SK-N-SH (cell line): ENCODE results near the gene PDE4B. TPM values are rescaled to one million over a fixed set of nuclear protein-coding genes. Genes with fewer than 3 reads are reported as not detected.

ENCODE experiments used
- CTCF ChIA-PET: fragments of 300-600, 350-600 bp; formaldehyde crosslinking; extraction: SDS; loops from one replicate; lab custom pipeline; 2021; lab: Yijun Ruan, JAX
- POLR2A ChIA-PET: fragments of 350-600 bp; sonication (Branson Sonifier 250); formaldehyde crosslinking; extraction: SDS; loops from one replicate; lab custom pipeline; 2020; ENCODE audit warnings: antibody characterized with exemption, inconsistent platforms; lab: Yijun Ruan, JAX
- DNase-seq: peaks from one replicate; pipeline ENCODE4 v3.0.0; 2012
- H2AFZ ChIP-seq: fragments of 200-600 bp; sonication (generic); 2 replicates; pipeline ENCODE4 v1.8.1; 2016; ENCODE audit warnings: antibody characterized with exemption, mild to moderate bottlenecking, low read depth
- H3F3A ChIP-seq: fragments of 200-600 bp; sonication (generic); replicated peaks from 2 replicates; pipeline ENCODE3; 2016; ENCODE audit warnings: antibody characterized with exemption, mild to moderate bottlenecking; ENCODE audit not compliant: insufficient read depth
- H3K27ac ChIP-seq, 2 experiments: fragments of 200-500 bp in 1 of 2; fragments of 200-600 bp in 1 of 2; sonication (Bioruptor generic) in 1 of 2; sonication (generic), shearing (Covaris generic) in 1 of 2; 2 replicates each; pipeline versions ENCODE4 v1.5.1 to v1.6.1; 2014 to 2016; ENCODE audit warnings: low read depth in 2 of 2, inconsistent platforms in 1 of 2, low read length in 1 of 2, mild to moderate bottlenecking in 1 of 2, mixed read lengths in 1 of 2
- H3K27me3 ChIP-seq: fragments of 200-600 bp; sonication (generic), shearing (Covaris generic); 2 replicates; pipeline ENCODE4 v1.6.1; 2016; ENCODE audit warnings: mixed run types; ENCODE audit not compliant: insufficient read depth
- H3K36me3 ChIP-seq, 2 experiments: fragments of 200-500 bp in 1 of 2; fragments of 200-600 bp in 1 of 2; sonication (Bioruptor generic) in 1 of 2; sonication (generic) in 1 of 2; replicated peaks in 1 of 2; 2 replicates each; pipeline versions ENCODE3 to v1.5.1; 2014 to 2016; ENCODE audit warnings: low read length in 1 of 2, mild to moderate bottlenecking in 1 of 2; ENCODE audit not compliant: insufficient read depth in 2 of 2, control insufficient read depth in 1 of 2
- H3K4me1 ChIP-seq, 2 experiments: fragments of 200-500 bp in 1 of 2; fragments of 200-600 bp in 1 of 2; sonication (Bioruptor generic) in 1 of 2; sonication (generic), shearing (Covaris generic) in 1 of 2; 2 replicates each; pipeline versions ENCODE4 v1.5.1 to v1.6.1; 2014 to 2016; ENCODE audit warnings: low read depth in 1 of 2, low read length in 1 of 2, mixed run types in 1 of 2; ENCODE audit not compliant: insufficient read depth in 2 of 2, control insufficient read depth in 1 of 2
- H3K4me2 ChIP-seq: fragments of 200-600 bp; sonication (generic), shearing (Covaris generic); 2 replicates; pipeline ENCODE4 v1.6.1; 2017; ENCODE audit warnings: mixed run types
- H3K4me3 ChIP-seq, 2 experiments: fragments of 200-500 bp in 1 of 2; fragments of 200-600 bp in 1 of 2; sonication (Bioruptor generic) in 1 of 2; sonication (generic), shearing (Covaris generic) in 1 of 2; 2 replicates each; pipeline versions ENCODE4 v1.5.1 to v1.8.1; 2014 to 2016; ENCODE audit warnings: low read depth in 2 of 2, inconsistent platforms in 1 of 2, low read length in 1 of 2, mild to moderate bottlenecking in 1 of 2, mixed read lengths in 1 of 2, moderate library complexity in 1 of 2
- H3K79me2 ChIP-seq: fragments of 200-600 bp; sonication (generic); 2 replicates; pipeline ENCODE4 v1.8.1; 2017; ENCODE audit warnings: mild to moderate bottlenecking; ENCODE audit not compliant: insufficient read depth
- H3K9ac ChIP-seq: fragments of 200-600 bp; sonication (generic); 2 replicates; pipeline ENCODE4 v1.6.1; 2017; ENCODE audit warnings: mixed run types
- H3K9me2 ChIP-seq: fragments of 200-600 bp; sonication (generic); 2 replicates; pipeline ENCODE4 v1.6.1; 2017; ENCODE audit warnings: mixed run types
- H3K9me3 ChIP-seq: fragments of 200-600 bp; sonication (generic); 2 replicates; pipeline ENCODE4 v1.6.1; 2017; ENCODE audit warnings: mixed run types, mild to moderate bottlenecking, moderate library complexity
- H4K20me1 ChIP-seq: fragments of 200-600 bp; sonication (generic); 2 replicates; pipeline ENCODE4 v1.6.1; 2017; ENCODE audit warnings: mild to moderate bottlenecking, mixed run types; ENCODE audit not compliant: insufficient read depth
- ELF1 ChIP-seq: IDR thresholded peaks from 2 replicates; pipeline ENCODE4 v1.4.0; 2012
- EZH2phosphoT487 ChIP-seq: fragments of 200-600 bp; sonication (generic); IDR thresholded peaks from 2 replicates; pipeline ENCODE4 v1.6.1; 2017; ENCODE audit warnings: low read depth, mixed run types, mild to moderate bottlenecking, antibody characterized with exemption, moderate library complexity, borderline replicate concordance
- FOSL2 ChIP-seq: IDR thresholded peaks from 2 replicates; pipeline ENCODE4 v1.4.0; 2012; ENCODE audit warnings: low read depth, mild to moderate bottlenecking, moderate library complexity, borderline replicate concordance
- FOXJ3 ChIP-seq: sonication (generic); formaldehyde crosslinking; IDR thresholded peaks from 2 replicates; pipeline ENCODE4 v1.5.1; 2020; ENCODE audit warnings: mild to moderate bottlenecking, missing genetic modification reagents
- GABPA ChIP-seq: IDR thresholded peaks from 2 replicates; pipeline ENCODE4 v1.4.0; 2012; ENCODE audit warnings: low read depth, mild to moderate bottlenecking
- JUND ChIP-seq: IDR thresholded peaks from 2 replicates; pipeline ENCODE4 v1.4.0; 2012
- NRF1 ChIP-seq: IDR thresholded peaks from 2 replicates; pipeline ENCODE4 v1.6.1; 2012; ENCODE audit warnings: low read depth, mild to moderate bottlenecking, low read length
- TCF12 ChIP-seq: IDR thresholded peaks from 2 replicates; pipeline ENCODE4 v1.4.0; 2012
- TEAD4 ChIP-seq: IDR thresholded peaks from 2 replicates; pipeline ENCODE4 v1.4.0; 2012; ENCODE audit warnings: mild to moderate bottlenecking, borderline replicate concordance; ENCODE audit not compliant: insufficient read depth
- USF2 ChIP-seq: fragments of 150-350 bp; IDR thresholded peaks from 2 replicates; pipeline ENCODE4 v1.6.1; 2017; ENCODE audit warnings: antibody characterized with exemption, low read length, low read depth, borderline replicate concordance
- YY1 ChIP-seq: IDR thresholded peaks from 2 replicates; pipeline ENCODE4 v1.4.0; 2012; ENCODE audit warnings: low read depth, mild to moderate bottlenecking
- ZBTB33 ChIP-seq: IDR thresholded peaks from 2 replicates; pipeline ENCODE4 v1.4.0; 2012; ENCODE audit warnings: low read depth, borderline replicate concordance
- WGBS: methylation state at CpG from one replicate; pipeline ENCODE4 v1.1.6; 2017; ENCODE audit warnings: low lambda C conversion rate; 5-methylcytosine and 5-hydroxymethylcytosine counted together
- polyA plus RNA-seq, 3 experiments: library from polyadenylated mRNA; depleted of rRNA; stranded (reverse); fragments of >200 nt; gene quantifications; 2 replicates each; pipeline ENCODE4 v1.2.3, GENCODE V29; 2012

The PDE4B gene
- polyA plus RNA-seq, 1 of the 3 experiments (the other 2 are of a cell fraction) = 1.9 TPM

GRCh38 chr1:65757531-65757930, 35.2 kb upstream of the PDE4B start (continued):
- no peak for TF ChIP-seq TEAD4

GRCh38 chr1:65758128-65758527, 34.6 kb upstream of the PDE4B start:
- CTCF ChIA-PET = interaction anchor here (1.6 kb wide), 1 partner anchor 10 kb away, joined by 4 read pairs; no protein-coding TSS in a partner anchor

GRCh38 chr1:65759516-65759915, 33.2 kb upstream of the PDE4B start:
- no peaks in the 10 kb centered on the region for H3K79me2 ChIP-seq
- WGBS = 30% methylated on average over 1 of the region's 1 CpG
- TF ChIP-seq EZH2phosphoT487 (no peak), ZBTB33 (no peak), ELF1 (no peak), FOXJ3 (CRISPR knock-in tag) (no peak), NRF1 (no peak), JUND (no peak), GABPA (no peak), USF2 (no peak), FOSL2 (no peak), YY1 (no peak)
- TF ChIP-seq, all 33 proteins: peak for 0
- no peaks in the 10 kb centered on the region for H3K9me2 ChIP-seq
- DNase-seq = no peak
- ChIA-PET POLR2A (no interaction called here), CTCF (interaction anchor here (1.6 kb wide), 2 partner anchors 11 to 34 kb away, joined by 3 to 4 read pairs; no protein-coding TSS in a partner anchor)
- H3K9ac ChIP-seq = no peak overlapping the region
- H4K20me1 ChIP-seq = no peaks in the 10 kb centered on the region
- H2AFZ ChIP-seq = no peak overlapping the region
- H3K4me1 ChIP-seq = peaks cover 0 to 3% of the 10 kb centered on the region in 2 experiments; a peak in 2 of 4 replicates
- H3K27ac ChIP-seq = no peak overlapping the region
- H3F3A ChIP-seq = no peaks in the 10 kb centered on the region
- H3K27me3 ChIP-seq = no peaks in the 10 kb centered on the region
- H3K4me2 ChIP-seq = no peak overlapping the region
- H3K36me3 ChIP-seq = no peaks in the 10 kb centered on the region
- H3K4me3 ChIP-seq = no peak overlapping the region
- no peaks in the 10 kb centered on the region for H3K9me3 ChIP-seq

More at GRCh38 chr1:65758128-65758527, 34.6 kb upstream of the PDE4B start:
- Histone ChIP-seq H3K36me3 (no peaks in the 10 kb centered on the region), H3K4me1 (peaks cover 0 to 3% of the 10 kb centered on the region in 2 experiments; a peak in 2 of 4 replicates), H3K9ac (no peak overlapping the region), H3K27me3 (no peaks in the 10 kb centered on the region), H3F3A (no peaks in the 10 kb centered on the region), H3K4me2 (no peak overlapping the region), H3K4me3 (no peak overlapping the region), H2AFZ (no peak overlapping the region), H3K27ac (no peak overlapping the region), H3K9me3 (no peaks in the 10 kb centered on the region), H4K20me1 (no peaks in the 10 kb centered on the region), H3K9me2 (no peaks in the 10 kb centered on the region), H3K79me2 (no peaks in the 10 kb centered on the region)
- POLR2A ChIA-PET = no interaction called here
- DNase-seq = no peak
- TF ChIP-seq GABPA (no peak), TCF12 (no peak)
